K562 (cell line): Measurements from ENCODE around the gene MYBPC3. TPM values are rescaled to one million over a fixed set of nuclear protein-coding genes. Genes with fewer than 3 reads are reported as not detected.

Experiments used
- CC2D1A ChIP-seq: fragments of 450-650 bp; IDR thresholded peaks from 2 replicates; pipeline ENCODE4 v1.6.1; 2017; ENCODE audit warnings: mild to moderate bottlenecking
- CREM ChIP-seq: IDR thresholded peaks from 2 replicates; pipeline ENCODE4 v1.6.1; 2014; ENCODE audit warnings: antibody characterized with exemption, low read depth
- FOSL1 ChIP-seq: fragments of 200-800 bp; sonication (Bioruptor generic); conservative IDR thresholded peaks from 2 replicates; pipeline ENCODE4 v1.6.1; 2016; ENCODE audit warnings: missing genetic modification characterization, missing compliant biosample characterization
- MAZ ChIP-seq, 2 experiments: fragments of 450-650 bp in 1 of 2; sonication (generic) in 1 of 2; formaldehyde crosslinking; IDR thresholded peaks in 1 of 2; conservative IDR thresholded peaks in 1 of 2; 2 replicates each; pipeline versions ENCODE4 v1.4.0 to v1.5.0; 2020; ENCODE audit warnings: mild to moderate bottlenecking in 1 of 2, missing genetic modification reagents in 1 of 2
- MYNN ChIP-seq, 2 experiments: sonication (generic); formaldehyde crosslinking in 1 of 2; IDR thresholded peaks; 2 replicates each; pipeline versions ENCODE4 v1.5.0 to v1.6.1; 2016 to 2020; ENCODE audit warnings: antibody characterized with exemption in 1 of 2, missing genetic modification reagents in 1 of 2
- NBN ChIP-seq: fragments of 450-650 bp; IDR thresholded peaks from 2 replicates; pipeline ENCODE4 v1.6.1; 2016; ENCODE audit warnings: low read depth, mild to moderate bottlenecking
- NFIC ChIP-seq: fragments of 450-650 bp; IDR thresholded peaks from 2 replicates; pipeline ENCODE4 v1.6.1; 2017; ENCODE audit warnings: mild to moderate bottlenecking, inconsistent platforms
- RAD21 ChIP-seq, 2 experiments: fragments of 250-450 bp in 1 of 2; fragments of 450-650 bp in 1 of 2; sonication (Bioruptor Pico) in 1 of 2; formaldehyde crosslinking in 1 of 2; IDR thresholded peaks in 1 of 2; conservative IDR thresholded peaks in 1 of 2; 2 replicates each; pipeline versions ENCODE4 v1.4.0 to v1.8.0; 2020 to 2022; ENCODE audit warnings: mild to moderate bottlenecking in 2 of 2, moderate library complexity in 1 of 2
- RB1 ChIP-seq: fragments of 450-650 bp; IDR thresholded peaks from 2 replicates; pipeline ENCODE4 v1.6.1; 2017; ENCODE audit warnings: low read depth, mild to moderate bottlenecking
- REST ChIP-seq, 2 experiments: fragments of 450-650 bp; formaldehyde crosslinking in 1 of 2; IDR thresholded peaks; 2 replicates each; pipeline versions ENCODE4 v1.4.0 to v1.6.1; 2014 to 2020; ENCODE audit warnings: mild to moderate bottlenecking in 2 of 2, borderline replicate concordance in 1 of 2, low read depth in 1 of 2
- SMARCA5 ChIP-seq: fragments of 450-650 bp; IDR thresholded peaks from 2 replicates; pipeline ENCODE4 v1.6.1; 2016
- TEAD1 ChIP-seq, 2 experiments: fragments of 450-650 bp in 1 of 2; sonication (generic) in 1 of 2; formaldehyde crosslinking; IDR thresholded peaks; 2 replicates each; pipeline versions ENCODE4 v1.4.0 to v1.8.0; 2020 to 2022; ENCODE audit warnings: mild to moderate bottlenecking in 2 of 2, missing genetic modification reagents in 1 of 2
- XRCC5 ChIP-seq: fragments of 200-400 bp; formaldehyde crosslinking; IDR thresholded peaks from 2 replicates; pipeline ENCODE4 v1.6.1; 2017; ENCODE audit warnings: low read depth, mild to moderate bottlenecking, low read length
- ZBTB11 ChIP-seq, 3 experiments: fragments of 200-800 bp in 1 of 3; fragments of 250-450 bp in 1 of 3; fragments of 450-650 bp in 1 of 3; sonication (Bioruptor Pico) in 1 of 3; sonication (Bioruptor generic) in 1 of 3; formaldehyde crosslinking in 1 of 3; IDR thresholded peaks; 2 replicates each; pipeline versions ENCODE4 v1.6.1 to v1.8.0; 2016 to 2022; ENCODE audit warnings: mild to moderate bottlenecking in 2 of 3, missing genetic modification characterization in 2 of 3, missing compliant biosample characterization in 1 of 3, moderate library complexity in 1 of 3
- polyA plus RNA-seq, 8 experiments: library from polyadenylated mRNA; depleted of rRNA in 4 of 8; stranded (reverse) in 5 of 8; unstranded in 3 of 8; fragments of >200 nt; fragmentation: Nextera tagmentation in 2 of 8; fragmentation: Illumina TruSeq in 1 of 8; extraction: Ambion mirVana in 2 of 8; extraction: Trizol in 1 of 8; gene quantifications; 2 replicates each; pipeline versions ENCODE4 v1.2.1 to v1.2.3, GENCODE V29; 2011 to 2014; ENCODE audit warnings: inconsistent platforms in 1 of 8, missing spikeins in 1 of 8
- total RNA-seq, 7 experiments: library from RNA; depleted of rRNA in 6 of 7; stranded (reverse); fragments of >200 nt in 6 of 7; fragmentation: Illumina TruSeq in 2 of 7; extraction: Trizol in 2 of 7; gene quantifications; 2 replicates each; pipeline versions ENCODE4 v1.2.1 to v1.2.3, GENCODE V29; 2011 to 2021; ENCODE audit warnings: low replicate concordance in 1 of 7

MYBPC3 gene
- total and polyA plus RNA-seq, 9 of the 15 experiments (the other 6 are each of a cell fraction or from before 2014, with no cell fraction given), result 0.01 TPM; not detected in 8

- TF ChIP-seq TEAD1 (CRISPR knock-in tag; IDR thresholded peaks at IDR 0.05), result peak in 1 of 2 experiments; percentile 69; a peak in 1 of 4 replicates
- peak; percentile 78 to 88 for TF ChIP-seq RAD21 (CRISPR knock-in tag; conservative IDR thresholded peaks at IDR 0.05 in 1 of 2, IDR thresholded peaks at IDR 0.05 in 1 of 2)
- peak; percentile 16; the same call in 1 of the 2 replicates for TF ChIP-seq NFIC
- TF ChIP-seq XRCC5, result peak; percentile 86
- no peak for TF ChIP-seq SMARCA5
- peak; percentile 42; the same call in 1 of the 2 replicates for TF ChIP-seq CREM
- TF ChIP-seq MYNN (IDR thresholded peaks at IDR 0.05), result 0 out of 2 replicates have a peak, but pooled peaks have one; percentile 33
- no peak for TF ChIP-seq MYNN (CRISPR knock-in tag; IDR thresholded peaks at IDR 0.05)
- TF ChIP-seq FOSL1, result peak; percentile 31
- peak in 1 of 2 experiments; percentile 36; a peak in 1 of 4 replicates for TF ChIP-seq MAZ (CRISPR knock-in tag; conservative IDR thresholded peaks at IDR 0.05 in 1 of 2, IDR thresholded peaks at IDR 0.05 in 1 of 2)
- TF ChIP-seq RB1, result 0 out of 2 replicates have a peak, but pooled peaks have one; percentile 28
- 0 out of 2 replicates have a peak, but pooled peaks have one; percentile 47 for TF ChIP-seq CC2D1A
- TF ChIP-seq ZBTB11 (CRISPR knock-in tag; IDR thresholded peaks at IDR 0.05), result peak in 1 of 3 experiments; percentile 84; a peak in 2 of 6 replicates
- TF ChIP-seq REST (IDR thresholded peaks at IDR 0.05; ENCODE audit: borderline replicate concordance), result peak; percentile 78
- no peak for TF ChIP-seq REST (CRISPR knock-in tag; IDR thresholded peaks at IDR 0.05; ENCODE audit: low read depth)
- TF ChIP-seq NBN, result 0 out of 2 replicates have a peak, but pooled peaks have one; percentile 26
These were observed 21.6 kb upstream of the MYBPC3 start (continued) for GRCh38 chr11:47373876-47374719.
